A549 (cell line): ENCODE results near the gene MYOG. TPM values are rescaled to one million over a fixed set of nuclear protein-coding genes. Genes with fewer than 3 reads are reported as not detected.

ENCODE experiments used
- ATAC-seq, 2 experiments: fragments of 200-7000 bp in 1 of 2; fragments of >200 bp in 1 of 2; cut with Nextera tagmentation in 1 of 2; cut with Tn5 transposase in 1 of 2; 3 replicates each; pipeline versions ENCODE4 v1.8.0 to v1.9.1; 2018 to 2020; ENCODE audit warnings: mild to moderate bottlenecking in 1 of 2, moderate library complexity in 1 of 2
- CTCF ChIA-PET: fragments of 300-600 bp; sonication (Branson Sonifier 250); formaldehyde crosslinking; extraction: SDS; loops from one replicate; lab custom pipeline; 2021; ENCODE audit warnings: antibody characterized with exemption, inconsistent platforms; lab: Yijun Ruan, JAX
- POLR2A ChIA-PET: fragments of 350-600 bp; formaldehyde crosslinking; extraction: SDS; loops from one replicate; lab custom pipeline; 2021; ENCODE audit warnings: antibody characterized with exemption, inconsistent platforms; lab: Yijun Ruan, JAX
- DNase-seq, 2 experiments: peaks; one replicate each; pipeline versions ENCODE4 v3.0.0 to v3.0.0-alpha.2; 2011 to 2016; ENCODE audit warnings: low read depth in 1 of 2, low spot score in 1 of 2
- FAIRE-seq: peaks from 2 replicates; lab custom pipeline; 2011; peaks lifted over from hg19 to GRCh38; lab: Jason Lieb, UNC
- H3K27ac ChIP-seq, 2 experiments: fragments of >200 bp; sonication (Bioruptor Twin); formaldehyde crosslinking; 3 replicates each; pipeline ENCODE4 v1.5.1; 2016 to 2017
- H3K4me1 ChIP-seq: fragments of >200 bp; sonication (Bioruptor Twin); formaldehyde crosslinking; 3 replicates; pipeline ENCODE4 v1.6.1; 2016
- H3K4me2 ChIP-seq: fragments of >200 bp; sonication (Bioruptor Twin); formaldehyde crosslinking; 3 replicates; pipeline ENCODE4 v1.6.1; 2016
- H3K4me3 ChIP-seq: fragments of >200 bp; sonication (Bioruptor Twin); formaldehyde crosslinking; 3 replicates; pipeline ENCODE4 v1.5.1; 2016
- H3K9me3 ChIP-seq: fragments of >200 bp; sonication (Bioruptor Twin); formaldehyde crosslinking; 3 replicates; pipeline ENCODE4 v1.6.1; 2016
- MAFK ChIP-seq: fragments of 450-650 bp; IDR thresholded peaks from 2 replicates; pipeline ENCODE4 v1.6.1; 2014; ENCODE audit not compliant: partially characterized antibody
- USF2 ChIP-seq: fragments of 450-650 bp; IDR thresholded peaks from 2 replicates; pipeline ENCODE4 v1.6.1; 2014; ENCODE audit warnings: antibody characterized with exemption
- WGBS: methylation state at CpG from one replicate; pipeline ENCODE4 v1.1.6; 2017; ENCODE audit errors: missing lambda C conversion rate; 5-methylcytosine and 5-hydroxymethylcytosine counted together
- polyA plus RNA-seq, 4 experiments: library from polyadenylated mRNA; depleted of rRNA in 3 of 4; stranded (reverse); fragments of >200 nt; fragmentation: RNase III in 1 of 4; extraction: RNeasy Plus Mini Kit Qiagen cat#74134 plus additional on column Dnase treatment in 1 of 4; gene quantifications; 2 replicates in 3 of 4; 3 replicates in 1 of 4; pipeline ENCODE4 v1.2.3, GENCODE V29; 2011 to 2017

Gene MYOG
- polyA plus RNA-seq, 2 of the 4 experiments (the other 2 are of a cell fraction), result not detected

- 86% methylated on average over 2 of the region's 2 CpGs for WGBS
- POLR2A ChIA-PET, result no interaction called here
- no peak for DNase-seq
These were observed 52.5 kb downstream of the MYOG start for GRCh38 chr1:203033287-203033686.

More at GRCh38 chr1:203033287-203033686, 52.5 kb downstream of the MYOG start:
- CTCF ChIA-PET, result interaction anchor here (1.2 to 25.2 kb wide), 8 partner anchors 6 to 237 kb away, joined by 3 to 452 read pairs (median 144); partner anchors contain the start of genes ADORA1, MYBPH and PPFIA4
- ATAC-seq, result no peak
- TF ChIP-seq USF2, result no peak
- TF ChIP-seq MAFK, result peak; percentile 69
- no peaks in the 10 kb centered on the region for H3K9me3 ChIP-seq
- FAIRE-seq, result no peak
- H3K4me3 ChIP-seq, result no peak overlapping the region
- H3K4me2 ChIP-seq, result no peak overlapping the region
- no peak overlapping the region for H3K27ac ChIP-seq
- H3K4me1 ChIP-seq, result peaks cover 6% of the 10 kb centered on the region; the same call in 2 of the 3 replicates

Other genes with a start within 250 kb of the MYOG start
- gene RABIF, start 196.9 kb downstream of the MYOG start, polyA plus RNA-seq (2011; rRNA removed), result 22.1 and 23.8 TPM in 2 replicates
- 16.0 to 16.8 TPM (median 16.4 TPM) in 3 replicates for gene RABIF, start 196.9 kb downstream of the MYOG start, polyA plus RNA-seq (2017; fragmentation: RNase III; extraction: RNeasy Plus Mini Kit Qiagen cat#74134 plus additional on column Dnase treatment)
- gene KLHL12, start 158.8 kb downstream of the MYOG start, polyA plus RNA-seq (2011; rRNA removed), result 59.4 and 60.3 TPM in 2 replicates
- 18.2 to 19.9 TPM (median 19.4 TPM) in 3 replicates for gene KLHL12, start 158.8 kb downstream of the MYOG start, polyA plus RNA-seq (2017; fragmentation: RNase III; extraction: RNeasy Plus Mini Kit Qiagen cat#74134 plus additional on column Dnase treatment)
- 131 and 149 TPM in 2 replicates for gene ADIPOR1, start 127.7 kb downstream of the MYOG start, polyA plus RNA-seq (2011; rRNA removed)
- 51.4 to 56.4 TPM (median 55.2 TPM) in 3 replicates for gene ADIPOR1, start 127.7 kb downstream of the MYOG start, polyA plus RNA-seq (2017; fragmentation: RNase III; extraction: RNeasy Plus Mini Kit Qiagen cat#74134 plus additional on column Dnase treatment)
- gene CYB5R1, start 118.8 kb downstream of the MYOG start, polyA plus RNA-seq (2011; rRNA removed), result 15.9 and 19.0 TPM in 2 replicates
- 16.5 to 19.3 TPM (median 19.3 TPM) in 3 replicates for gene CYB5R1, start 118.8 kb downstream of the MYOG start, polyA plus RNA-seq (2017; fragmentation: RNase III; extraction: RNeasy Plus Mini Kit Qiagen cat#74134 plus additional on column Dnase treatment)
- gene TMEM183A, start 78.6 kb downstream of the MYOG start, polyA plus RNA-seq (2011; rRNA removed), result 114 and 123 TPM in 2 replicates
- gene TMEM183A, start 78.6 kb downstream of the MYOG start, polyA plus RNA-seq (2017; fragmentation: RNase III; extraction: RNeasy Plus Mini Kit Qiagen cat#74134 plus additional on column Dnase treatment), result 46.3 to 49.4 TPM (median 48.4 TPM) in 3 replicates
- gene PPFIA4, start 59.5 kb downstream of the MYOG start, polyA plus RNA-seq (2011; rRNA removed), result 0.47 and 1.0 TPM in 2 replicates
- gene PPFIA4, start 59.5 kb downstream of the MYOG start, polyA plus RNA-seq (2017; fragmentation: RNase III; extraction: RNeasy Plus Mini Kit Qiagen cat#74134 plus additional on column Dnase treatment), result 0.33 to 0.63 TPM (median 0.44 TPM) in 3 replicates
- gene ADORA1, start 41.7 kb upstream of the MYOG start, polyA plus RNA-seq (2011; rRNA removed), result 0.48 and 0.50 TPM in 2 replicates
- 0.94 to 2.4 TPM (median 1.8 TPM) in 3 replicates for gene ADORA1, start 41.7 kb upstream of the MYOG start, polyA plus RNA-seq (2017; fragmentation: RNase III; extraction: RNeasy Plus Mini Kit Qiagen cat#74134 plus additional on column Dnase treatment)
- not detected in 2 replicates for gene MYBPH, start 89.8 kb upstream of the MYOG start, polyA plus RNA-seq (2011; rRNA removed)
- not detected in 3 replicates for gene MYBPH, start 89.8 kb upstream of the MYOG start, polyA plus RNA-seq (2017; fragmentation: RNase III; extraction: RNeasy Plus Mini Kit Qiagen cat#74134 plus additional on column Dnase treatment)
- not detected in 2 replicates for gene CHI3L1, start 100.7 kb upstream of the MYOG start, polyA plus RNA-seq (2011; rRNA removed)
- gene CHI3L1, start 100.7 kb upstream of the MYOG start, polyA plus RNA-seq (2017; fragmentation: RNase III; extraction: RNeasy Plus Mini Kit Qiagen cat#74134 plus additional on column Dnase treatment), result 0.04 TPM in 1 of 3 replicates, not detected in the others
- not detected in 2 replicates for gene CHIT1, start 143.7 kb upstream of the MYOG start, polyA plus RNA-seq (2011; rRNA removed)
- not detected in 3 replicates for gene CHIT1, start 143.7 kb upstream of the MYOG start, polyA plus RNA-seq (2017; fragmentation: RNase III; extraction: RNeasy Plus Mini Kit Qiagen cat#74134 plus additional on column Dnase treatment)
- gene BTG2, start 219.5 kb upstream of the MYOG start, polyA plus RNA-seq (2011; rRNA removed), result 16.0 and 16.4 TPM in 2 replicates
- 7.2 to 9.2 TPM (median 8.0 TPM) in 3 replicates for gene BTG2, start 219.5 kb upstream of the MYOG start, polyA plus RNA-seq (2017; fragmentation: RNase III; extraction: RNeasy Plus Mini Kit Qiagen cat#74134 plus additional on column Dnase treatment)